Trophoblast cell (in vitro differentiated cells and primary cell): ENCODE measurements around the gene GPR148.

Experiments used
- DNase-seq, 2 donors: peaks; one replicate each; pipeline ENCODE4 v3.0.0-alpha.2; 2016
- H2AFZ ChIP-seq: 2 replicates; pipeline ENCODE4 v1.6.1; 2013; ENCODE audit warnings: low read length, moderate library complexity, mild to moderate bottlenecking; ENCODE audit not compliant: insufficient read depth, poor library complexity
- H2AK5ac ChIP-seq: 2 replicates; pipeline ENCODE4 v1.6.1; 2013; ENCODE audit warnings: mild to moderate bottlenecking, low read length
- H2BK120ac ChIP-seq: 2 replicates; pipeline ENCODE4 v1.6.1; 2013; ENCODE audit warnings: low read length, mild to moderate bottlenecking, moderate library complexity; ENCODE audit not compliant: insufficient read depth, poor library complexity
- H2BK12ac ChIP-seq: 2 replicates; pipeline ENCODE4 v1.6.1; 2013; ENCODE audit warnings: mild to moderate bottlenecking, low read length, moderate library complexity
- H2BK5ac ChIP-seq: 2 replicates; pipeline ENCODE4 v1.6.1; 2013; ENCODE audit warnings: low read length, low read depth, moderate library complexity, mild to moderate bottlenecking; ENCODE audit not compliant: poor library complexity
- H3K14ac ChIP-seq: 2 replicates; pipeline ENCODE4 v1.6.1; 2013; ENCODE audit warnings: mild to moderate bottlenecking, low read length
- H3K18ac ChIP-seq: 2 replicates; pipeline ENCODE4 v1.6.1; 2013; ENCODE audit warnings: mild to moderate bottlenecking, low read length
- H3K23ac ChIP-seq: 2 replicates; pipeline ENCODE4 v1.6.1; 2013; ENCODE audit warnings: low read length
- H3K27ac ChIP-seq: 2 replicates; pipeline ENCODE4 v1.5.1; 2013; ENCODE audit warnings: low read depth, mild to moderate bottlenecking, inconsistent platforms, low read length, moderate library complexity
- H3K27me3 ChIP-seq: 2 replicates; pipeline ENCODE4 v1.6.1; 2013; ENCODE audit warnings: inconsistent platforms, mild to moderate bottlenecking, low read length, moderate library complexity; ENCODE audit not compliant: insufficient read depth
- H3K36me3 ChIP-seq, 2 experiments: 1 replicate in 1 of 2; 2 replicates in 1 of 2; pipeline ENCODE4 v1.6.1; 2013; ENCODE audit warnings: low read length in 2 of 2, mild to moderate bottlenecking in 2 of 2, moderate library complexity in 1 of 2; ENCODE audit not compliant: insufficient read depth in 2 of 2, control insufficient read depth in 1 of 2
- H3K4ac ChIP-seq: 2 replicates; pipeline ENCODE4 v1.6.1; 2013; ENCODE audit warnings: low read depth, mild to moderate bottlenecking, low read length, moderate library complexity
- H3K4me1 ChIP-seq, 2 experiments: 1 replicate in 1 of 2; 2 replicates in 1 of 2; pipeline ENCODE4 v1.6.1; 2013; ENCODE audit warnings: low read length in 2 of 2, mild to moderate bottlenecking in 2 of 2, moderate library complexity in 1 of 2; ENCODE audit not compliant: insufficient read depth in 2 of 2, control insufficient read depth in 1 of 2
- H3K4me2 ChIP-seq: 2 replicates; pipeline ENCODE4 v1.6.1; 2013; ENCODE audit warnings: inconsistent platforms, mild to moderate bottlenecking, low read length, moderate library complexity
- H3K4me3 ChIP-seq: 2 replicates; pipeline ENCODE4 v1.5.1; 2013; ENCODE audit warnings: mild to moderate bottlenecking, low read depth, low read length, inconsistent platforms
- H3K79me1 ChIP-seq: one replicate; pipeline ENCODE4 v1.6.1; 2013; ENCODE audit warnings: low read length
- H3K79me2 ChIP-seq: 2 replicates; pipeline ENCODE4 v1.6.1; 2013; ENCODE audit warnings: low read length, mild to moderate bottlenecking; ENCODE audit not compliant: control insufficient read depth, insufficient read depth, poor library complexity
- H3K9ac ChIP-seq: 2 replicates; pipeline ENCODE4 v1.6.1; 2013; ENCODE audit warnings: mild to moderate bottlenecking, low read length
- H3K9me3 ChIP-seq: 2 replicates; pipeline ENCODE4 v1.6.1; 2013; ENCODE audit warnings: low read depth, mild to moderate bottlenecking, control low read depth, inconsistent platforms, low read length; ENCODE audit not compliant: insufficient read depth
- H4K12ac ChIP-seq: 2 replicates; pipeline ENCODE4 v1.6.1; 2013; ENCODE audit warnings: low read depth, mild to moderate bottlenecking, low read length, moderate library complexity
- H4K8ac ChIP-seq: 2 replicates; pipeline ENCODE4 v1.6.1; 2013; ENCODE audit warnings: low read depth, mild to moderate bottlenecking, low read length, moderate library complexity
- H4K91ac ChIP-seq: one replicate; pipeline ENCODE4 v1.6.1; 2013; ENCODE audit warnings: low read depth, mild to moderate bottlenecking, low read length, moderate library complexity
- WGBS: extraction: QIAGEN DNeasy Blood & Tissue Kit; methylation state at CpG from one replicate; pipeline ENCODE4 v1.1.7; 2013; ENCODE audit warnings: missing lambda C conversion rate; ENCODE audit not compliant: insufficient read length, insufficient coverage; ENCODE audit errors: extremely low coverage; 5-methylcytosine and 5-hydroxymethylcytosine counted together

GPR148 gene

GRCh38 chr2:130764821-130765115, 35.9 kb downstream of the GPR148 start:
- Histone ChIP-seq H4K12ac (no peak overlapping the region), H3K36me3 (no peaks in the 10 kb centered on the region), H3K9me3 (peaks cover 2% of the 10 kb centered on the region), H4K91ac (no peak overlapping the region), H2AK5ac (no peak overlapping the region), H3K4me2 (no peak overlapping the region), H3K4ac (no peak overlapping the region), H2AFZ (no peak overlapping the region), H3K79me2 (no peaks in the 10 kb centered on the region), H3K4me3 (no peak overlapping the region), H3K18ac (no peak overlapping the region), H3K9ac (no peak overlapping the region), H3K27me3 (no peaks in the 10 kb centered on the region), H2BK120ac (no peak overlapping the region), H4K8ac (no peak overlapping the region), H3K79me1 (no peaks in the 10 kb centered on the region), H3K23ac (no peak overlapping the region), H3K14ac (no peak overlapping the region), H3K4me1 (no peaks in the 10 kb centered on the region), H2BK12ac (no peak overlapping the region), H2BK5ac (no peak overlapping the region), H3K27ac (no peak overlapping the region)
- DNase-seq, result no peak
- no CpG with 5 or more reads among the region's 5 CpGs for WGBS

GRCh38 chr2:130765464-130765863, 36.6 kb downstream of the GPR148 start:
- no peak overlapping the region for H2AFZ ChIP-seq
- no peak overlapping the region for H2BK5ac ChIP-seq
- H3K18ac ChIP-seq, result no peak overlapping the region
- no peak overlapping the region for H2BK12ac ChIP-seq
- H4K12ac ChIP-seq, result no peak overlapping the region
- no peak overlapping the region for H3K23ac ChIP-seq
- no peak overlapping the region for H4K8ac ChIP-seq
- no peak overlapping the region for H3K4me2 ChIP-seq
- no peak overlapping the region for H3K4me3 ChIP-seq
- no peak for DNase-seq
- H3K27ac ChIP-seq, result no peak overlapping the region
- peaks cover 2% of the 10 kb centered on the region for H3K9me3 ChIP-seq
- H3K4ac ChIP-seq, result no peak overlapping the region
- no peaks in the 10 kb centered on the region for H3K79me1 ChIP-seq
- no peak overlapping the region for H2AK5ac ChIP-seq
- no peaks in the 10 kb centered on the region for H3K27me3 ChIP-seq
- H3K4me1 ChIP-seq, result no peaks in the 10 kb centered on the region
- no CpG with 5 or more reads among the region's 6 CpGs for WGBS
- no peak overlapping the region for H3K14ac ChIP-seq
- no peak overlapping the region for H3K9ac ChIP-seq
- no peak overlapping the region for H2BK120ac ChIP-seq
- no peaks in the 10 kb centered on the region for H3K79me2 ChIP-seq
- no peak overlapping the region for H4K91ac ChIP-seq
- H3K36me3 ChIP-seq, result no peaks in the 10 kb centered on the region

- Histone ChIP-seq H4K8ac (no peak overlapping the region), H4K12ac (no peak overlapping the region), H3K27ac (no peak overlapping the region), H3K18ac (no peak overlapping the region), H3K4me1 (no peaks in the 10 kb centered on the region), H3K27me3 (no peaks in the 10 kb centered on the region), H2BK120ac (no peak overlapping the region), H2BK12ac (no peak overlapping the region), H2BK5ac (no peak overlapping the region), H3K4me3 (no peak overlapping the region), H3K23ac (no peak overlapping the region), H4K91ac (no peak overlapping the region), H3K36me3 (no peaks in the 10 kb centered on the region), H3K9me3 (peaks cover 2% of the 10 kb centered on the region), H2AFZ (no peak overlapping the region), H2AK5ac (no peak overlapping the region), H3K79me1 (no peaks in the 10 kb centered on the region), H3K9ac (no peak overlapping the region), H3K79me2 (no peaks in the 10 kb centered on the region), H3K4ac (no peak overlapping the region), H3K4me2 (no peak overlapping the region), H3K14ac (no peak overlapping the region)
- DNase-seq, result no peak
- WGBS, result no CpG with 5 or more reads among the region's 7 CpGs
Observed at GRCh38 chr2:130766037-130766436, 37.2 kb downstream of the GPR148 start.

GRCh38 chr2:130766711-130767407, 38.0 kb downstream of the GPR148 start:
- Histone ChIP-seq H3K36me3 (no peaks in the 10 kb centered on the region), H4K8ac (no peak overlapping the region), H3K4me1 (no peaks in the 10 kb centered on the region), H2AFZ (no peak overlapping the region), H4K91ac (no peak overlapping the region), H3K9ac (no peak overlapping the region), H3K27me3 (no peaks in the 10 kb centered on the region), H3K4me3 (no peak overlapping the region), H3K23ac (no peak overlapping the region), H2BK5ac (no peak overlapping the region), H2BK120ac (no peak overlapping the region), H3K18ac (no peak overlapping the region), H2AK5ac (no peak overlapping the region), H3K27ac (no peak overlapping the region), H4K12ac (no peak overlapping the region), H3K79me2 (no peaks in the 10 kb centered on the region), H3K9me3 (peaks cover 2% of the 10 kb centered on the region), H3K14ac (no peak overlapping the region), H3K79me1 (no peaks in the 10 kb centered on the region), H2BK12ac (no peak overlapping the region), H3K4ac (no peak overlapping the region), H3K4me2 (no peak overlapping the region)
- no CpG with 5 or more reads among the region's 12 CpGs for WGBS
- no peak for DNase-seq
